OCI-LY1 (cell line): ENCODE measurements around the gene KLF4.

ENCODE experiments used
- H2AFZ ChIP-seq: fragments of 200-600 bp; sonication (generic), shearing (Covaris generic); 2 replicates; pipeline ENCODE4 v1.6.0; 2014; ENCODE audit warnings: antibody characterized with exemption, mild to moderate bottlenecking, low read length
- H3F3A ChIP-seq: fragments of 200-600 bp; sonication (generic), shearing (Covaris generic); 2 replicates; pipeline ENCODE4 v1.6.0; 2014; ENCODE audit warnings: mild to moderate bottlenecking, antibody characterized with exemption, low read length, moderate library complexity; ENCODE audit not compliant: insufficient read depth
- H3K27ac ChIP-seq: fragments of 200-600 bp; sonication (generic); 2 replicates; pipeline ENCODE4 v1.5.1; 2014; ENCODE audit warnings: low read length, mixed run types, mild to moderate bottlenecking, low read depth; ENCODE audit not compliant: poor library complexity, severe bottlenecking
- H3K27me3 ChIP-seq: fragments of 200-600 bp; sonication (generic); 2 replicates; pipeline ENCODE4 v1.6.0; 2014; ENCODE audit warnings: antibody characterized with exemption, mild to moderate bottlenecking, low read length, moderate library complexity; ENCODE audit not compliant: insufficient read depth
- H3K36me3 ChIP-seq: fragments of 200-600 bp; sonication (generic); 2 replicates; pipeline ENCODE4 v1.6.1; 2014; ENCODE audit warnings: mild to moderate bottlenecking, antibody characterized with exemption, low read length, moderate library complexity, mixed read lengths; ENCODE audit not compliant: insufficient read depth
- H3K4me1 ChIP-seq: fragments of 200-600 bp; sonication (generic); 2 replicates; pipeline ENCODE4 v1.5.1; 2014; ENCODE audit warnings: mild to moderate bottlenecking, low read length, moderate library complexity; ENCODE audit not compliant: insufficient read depth, severe bottlenecking
- H3K4me2 ChIP-seq: fragments of 200-600 bp; sonication (generic), shearing (Covaris generic); 2 replicates; pipeline ENCODE4 v1.6.1; 2014; ENCODE audit warnings: low read length
- H3K4me3 ChIP-seq: fragments of 200-600 bp; sonication (generic); 2 replicates; pipeline ENCODE4 v1.5.1; 2014; ENCODE audit warnings: low read length, low read depth, mild to moderate bottlenecking, mixed read lengths; ENCODE audit not compliant: poor library complexity, severe bottlenecking
- H3K79me2 ChIP-seq: fragments of 200-600 bp; shearing (Covaris generic); 2 replicates; pipeline ENCODE4 v1.6.1; 2016; ENCODE audit warnings: mixed run types, low read length, mixed read lengths; ENCODE audit not compliant: insufficient read depth
- H3K9ac ChIP-seq: fragments of 200-600 bp; sonication (generic), shearing (Covaris generic); 2 replicates; pipeline ENCODE4 v1.6.1; 2014; ENCODE audit warnings: mild to moderate bottlenecking, low read length, mixed read lengths
- H3K9me2 ChIP-seq: fragments of 200-600 bp; sonication (generic), shearing (Covaris generic); 2 replicates; pipeline ENCODE4 v1.6.1; 2014; ENCODE audit warnings: low read depth, mild to moderate bottlenecking, low read length, mixed read lengths
- H3K9me3 ChIP-seq: fragments of 200-600 bp; shearing (Covaris generic); 2 replicates; pipeline ENCODE4 v1.6.1; 2014; ENCODE audit warnings: low read length, mixed read lengths
- H4K20me1 ChIP-seq: fragments of 200-600 bp; sonication (generic), shearing (Covaris generic); 2 replicates; pipeline ENCODE4 v1.6.0; 2016; ENCODE audit warnings: mild to moderate bottlenecking, low read length; ENCODE audit not compliant: insufficient read depth
- CTCF ChIP-seq: fragments of 200-600 bp; sonication (generic), shearing (Covaris generic); IDR thresholded peaks from 2 replicates; pipeline ENCODE4 v1.5.1; 2017; ENCODE audit warnings: mild to moderate bottlenecking, antibody characterized with exemption, low read length, moderate library complexity, mixed read lengths
- EZH2 ChIP-seq: fragments of 200-600 bp; sonication (generic), shearing (Covaris generic); IDR thresholded peaks from 2 replicates; pipeline ENCODE4 v1.8.0; 2017; ENCODE audit warnings: borderline replicate concordance, mixed run types, mild to moderate bottlenecking, antibody characterized with exemption, low read length, moderate library complexity, mixed read lengths

The KLF4 gene

GRCh38 chr9:107437716-107438115 lies 51.9 kb downstream of the KLF4 start:
- Histone ChIP-seq H3K27me3 (no peaks in the 10 kb centered on the region), H3K27ac (no peak overlapping the region), H3K9me3 (no peaks in the 10 kb centered on the region), H2AFZ (no peak overlapping the region), H3K36me3 (no peaks in the 10 kb centered on the region), H3F3A (no peaks in the 10 kb centered on the region), H3K4me2 (no peak overlapping the region), H3K4me1 (no peaks in the 10 kb centered on the region), H3K9ac (no peak overlapping the region), H3K4me3 (no peak overlapping the region), H4K20me1 (no peaks in the 10 kb centered on the region), H3K9me2 (no peaks in the 10 kb centered on the region), H3K79me2 (no peaks in the 10 kb centered on the region)
- TF ChIP-seq EZH2: no peak
- TF ChIP-seq CTCF: no peak

- Histone ChIP-seq H3K9me2 (no peaks in the 10 kb centered on the region), H3K27me3 (no peaks in the 10 kb centered on the region)
- TF ChIP-seq EZH2: no peak
- no peak for TF ChIP-seq CTCF
Measured at GRCh38 chr9:107435415-107435814, 54.2 kb downstream of the KLF4 start.

More at GRCh38 chr9:107435415-107435814, 54.2 kb downstream of the KLF4 start:
- H3K4me1 ChIP-seq: no peaks in the 10 kb centered on the region
- no peaks in the 10 kb centered on the region for H3K9me3 ChIP-seq
- no peak overlapping the region for H3K4me2 ChIP-seq
- no peak overlapping the region for H2AFZ ChIP-seq
- H3K9ac ChIP-seq: no peak overlapping the region
- no peaks in the 10 kb centered on the region for H3F3A ChIP-seq
- no peak overlapping the region for H3K27ac ChIP-seq
- H4K20me1 ChIP-seq: no peaks in the 10 kb centered on the region
- H3K36me3 ChIP-seq: no peaks in the 10 kb centered on the region
- H3K4me3 ChIP-seq: no peak overlapping the region
- H3K79me2 ChIP-seq: no peaks in the 10 kb centered on the region
